K562 (cell line): ENCODE measurements around the gene SFN. TPM values are rescaled to one million over a fixed set of nuclear protein-coding genes. Genes with fewer than 3 reads are reported as not detected.

Experiments used
- CEBPB ChIP-seq: fragments of 450-650 bp; IDR thresholded peaks from 2 replicates; pipeline ENCODE4 v1.6.1; 2016; ENCODE audit warnings: missing genetic modification characterization, missing compliant biosample characterization
- ELF2 ChIP-seq: fragments of 250-450 bp; sonication (Bioruptor Pico); IDR thresholded peaks from 2 replicates; pipeline ENCODE4 v1.5.0; 2021; ENCODE audit warnings: mild to moderate bottlenecking
- KLF16 ChIP-seq: IDR thresholded peaks from 2 replicates; pipeline ENCODE4 v1.6.1; 2016; ENCODE audit warnings: antibody characterized with exemption
- POLR2AphosphoS5 ChIP-seq: IDR thresholded peaks from 2 replicates; pipeline ENCODE4 v1.6.1; 2011; ENCODE audit warnings: mild to moderate bottlenecking, low read depth, low read length, moderate library complexity; ENCODE audit not compliant: control insufficient read depth, insufficient read depth
- RAD51 ChIP-seq: fragments of 450-650 bp; IDR thresholded peaks from 2 replicates; pipeline ENCODE4 v1.7.1; 2016; ENCODE audit warnings: low read depth, mild to moderate bottlenecking, borderline replicate concordance
- RBM22 ChIP-seq: fragments of 200-400 bp; formaldehyde crosslinking; IDR thresholded peaks from 2 replicates; pipeline ENCODE4 v1.6.1; 2018; ENCODE audit warnings: low read length, low read depth; ENCODE audit not compliant: poor library complexity, severe bottlenecking
- SLC30A9 ChIP-seq: fragments of 250-450 bp; sonication (Bioruptor Pico); IDR thresholded peaks from 2 replicates; pipeline ENCODE4 v1.8.0; 2022; ENCODE audit warnings: mild to moderate bottlenecking, moderate library complexity
- YBX1 ChIP-seq: fragments of 450-650 bp; IDR thresholded peaks from 2 replicates; pipeline ENCODE4 v1.7.1; 2016; ENCODE audit warnings: mild to moderate bottlenecking
- ZNF224 ChIP-seq: sonication (generic); formaldehyde crosslinking; IDR thresholded peaks from 2 replicates; pipeline ENCODE4 v1.8.0; 2022; ENCODE audit warnings: mild to moderate bottlenecking, missing genetic modification reagents
- ZNF232 ChIP-seq: sonication (generic); formaldehyde crosslinking; IDR thresholded peaks from 2 replicates; pipeline ENCODE4 v1.8.0; 2022; ENCODE audit warnings: mild to moderate bottlenecking, missing genetic modification reagents
- ZNF24 ChIP-seq: fragments of 450-650 bp; IDR thresholded peaks from 2 replicates; pipeline ENCODE4 v1.6.1; 2016
- ZNF253 ChIP-seq: fragments of 250-450 bp; sonication (Bioruptor Pico); conservative IDR thresholded peaks from 2 replicates; pipeline ENCODE4 v1.6.1; 2021; ENCODE audit warnings: mild to moderate bottlenecking
- polyA plus RNA-seq, 8 experiments: library from polyadenylated mRNA; depleted of rRNA in 4 of 8; stranded (reverse) in 5 of 8; unstranded in 3 of 8; fragments of >200 nt; fragmentation: Nextera tagmentation in 2 of 8; fragmentation: Illumina TruSeq in 1 of 8; extraction: Ambion mirVana in 2 of 8; extraction: Trizol in 1 of 8; gene quantifications; 2 replicates each; pipeline versions ENCODE4 v1.2.1 to v1.2.3, GENCODE V29; 2011 to 2014; ENCODE audit warnings: inconsistent platforms in 1 of 8, missing spikeins in 1 of 8
- total RNA-seq, 7 experiments: library from RNA; depleted of rRNA in 6 of 7; stranded (reverse); fragments of >200 nt in 6 of 7; fragmentation: Illumina TruSeq in 2 of 7; extraction: Trizol in 2 of 7; gene quantifications; 2 replicates each; pipeline versions ENCODE4 v1.2.1 to v1.2.3, GENCODE V29; 2011 to 2021; ENCODE audit warnings: low replicate concordance in 1 of 7
- TF ChIP-seq, protein P1 (sequence below), 2 experiments: fragments of 450-650 bp; IDR thresholded peaks; 2 replicates each; pipeline ENCODE4 v1.6.1; 2016
- TF ChIP-seq, protein P2 (sequence below): sonication (generic); formaldehyde crosslinking; IDR thresholded peaks from 2 replicates; pipeline ENCODE4 v1.8.0; 2022; ENCODE audit warnings: mild to moderate bottlenecking, missing genetic modification reagents
- TF ChIP-seq, protein P3 (sequence below): IDR thresholded peaks from 2 replicates; pipeline ENCODE4 v1.6.1; 2012; ENCODE audit warnings: low read depth, low read length, improper control_type of control experiment, borderline replicate concordance
- TF ChIP-seq, protein P4 (sequence below): fragments of 450-650 bp; formaldehyde crosslinking; conservative IDR thresholded peaks from 2 replicates; pipeline ENCODE4 v1.4.0; 2022; ENCODE audit warnings: mild to moderate bottlenecking, missing genetic modification characterization
- TF ChIP-seq, protein P5 (sequence below): IDR thresholded peaks from 2 replicates; pipeline ENCODE4 v1.6.1; 2011; ENCODE audit warnings: borderline replicate concordance, low read depth, mild to moderate bottlenecking, moderate library complexity, low read length; ENCODE audit not compliant: insufficient read depth, poor library complexity, severe bottlenecking
- TF ChIP-seq, protein P6 (sequence below), 3 experiments: fragments of 200-800 bp in 1 of 3; sonication (Bioruptor generic) in 1 of 3; sonication (generic) in 1 of 3; formaldehyde crosslinking in 1 of 3; IDR thresholded peaks; 2 replicates each; pipeline versions ENCODE4 v1.6.1 to v1.8.0; 2016 to 2022; ENCODE audit warnings: mild to moderate bottlenecking in 2 of 3, missing compliant biosample characterization in 2 of 3, missing genetic modification characterization in 2 of 3, missing genetic modification reagents in 1 of 3

Gene SFN
- total and polyA plus RNA-seq, 9 of the 15 experiments (the other 6 are each of a cell fraction or from before 2014, with no cell fraction given), result 0.10 to 3.8 (median 2.0) TPM

DNA sequence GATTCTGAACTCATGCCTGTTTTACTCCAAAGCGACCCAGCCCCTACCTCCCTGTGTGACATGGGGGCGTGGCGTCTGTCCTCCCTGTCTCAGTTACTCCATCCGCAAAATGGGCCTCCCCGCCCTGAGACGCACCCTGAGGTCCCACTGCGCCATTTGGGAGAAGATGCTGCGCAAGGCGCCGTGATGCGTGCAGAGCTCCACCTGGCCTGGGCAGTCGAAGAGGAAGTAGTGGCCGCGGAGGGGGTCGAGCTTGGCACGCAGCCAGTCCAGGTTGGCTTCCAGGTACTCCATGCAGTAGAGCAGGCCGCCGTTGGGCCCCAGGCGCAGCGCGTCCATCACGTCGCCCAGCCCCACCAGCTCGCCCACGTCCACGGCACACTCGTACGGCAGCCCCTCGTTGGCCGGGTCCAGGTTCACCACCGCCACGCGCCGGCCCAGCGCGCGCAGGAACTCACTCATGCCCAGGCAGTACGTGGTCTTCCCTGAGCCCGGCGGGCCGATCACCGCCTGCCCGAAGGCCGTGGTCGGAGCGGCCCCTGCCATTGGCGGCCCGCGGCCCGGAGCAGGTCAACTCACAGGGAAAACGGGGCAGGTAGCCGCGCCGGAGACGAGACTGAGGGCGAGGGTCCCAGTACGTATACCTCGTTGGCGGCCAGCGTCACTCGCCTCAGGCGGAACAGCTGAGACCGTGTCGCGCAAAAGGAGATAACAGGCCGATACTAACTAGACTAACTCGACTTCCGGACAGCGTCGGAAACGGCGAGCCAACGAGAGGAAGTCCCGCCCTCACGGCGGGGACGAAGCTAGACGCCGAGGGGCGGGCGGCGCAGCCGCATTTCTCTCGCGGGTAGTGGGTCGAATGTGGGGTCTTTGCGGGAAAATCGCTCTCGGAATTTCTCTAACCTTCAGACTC lies 26.9 kb downstream of the SFN start, which contains the start of gene GPN2 (continued):
- TF ChIP-seq, protein P1, sequence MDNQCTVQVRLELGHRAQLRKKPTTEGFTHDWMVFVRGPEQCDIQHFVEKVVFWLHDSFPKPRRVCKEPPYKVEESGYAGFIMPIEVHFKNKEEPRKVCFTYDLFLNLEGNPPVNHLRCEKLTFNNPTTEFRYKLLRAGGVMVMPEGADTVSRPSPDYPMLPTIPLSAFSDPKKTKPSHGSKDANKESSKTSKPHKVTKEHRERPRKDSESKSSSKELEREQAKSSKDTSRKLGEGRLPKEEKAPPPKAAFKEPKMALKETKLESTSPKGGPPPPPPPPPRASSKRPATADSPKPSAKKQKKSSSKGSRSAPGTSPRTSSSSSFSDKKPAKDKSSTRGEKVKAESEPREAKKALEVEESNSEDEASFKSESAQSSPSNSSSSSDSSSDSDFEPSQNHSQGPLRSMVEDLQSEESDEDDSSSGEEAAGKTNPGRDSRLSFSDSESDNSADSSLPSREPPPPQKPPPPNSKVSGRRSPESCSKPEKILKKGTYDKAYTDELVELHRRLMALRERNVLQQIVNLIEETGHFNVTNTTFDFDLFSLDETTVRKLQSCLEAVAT (IDR thresholded peaks at IDR 0.05), result no peak; a peak in 1 of 4 replicates
- TF ChIP-seq, protein P2, sequence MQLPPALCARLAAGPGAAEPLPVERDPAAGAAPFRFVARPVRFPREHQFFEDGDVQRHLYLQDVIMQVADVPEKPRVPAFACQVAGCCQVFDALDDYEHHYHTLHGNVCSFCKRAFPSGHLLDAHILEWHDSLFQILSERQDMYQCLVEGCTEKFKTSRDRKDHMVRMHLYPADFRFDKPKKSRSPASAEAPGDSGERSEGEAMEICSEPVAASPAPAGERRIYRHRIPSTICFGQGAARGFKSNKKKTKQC, result peak; percentile 74
- TF ChIP-seq YBX1 (no peak), CEBPB (no peak), RAD51 (no peak), POLR2AphosphoS5 (peak; percentile 93), ZNF24 (no peak), ELF2 (CRISPR knock-in tag) (peak; percentile 81; the same call in 1 of the 2 replicates), RBM22 (peak; percentile 90), ZNF232 (peak; percentile 83; the same call in 1 of the 2 replicates), SLC30A9 (no peak), KLF16 (no peak), ZNF224 (CRISPR knock-in tag) (0 out of 2 replicates have a peak, but pooled peaks have one; percentile 83), ZNF253 (CRISPR knock-in tag) (no peak)
- TF ChIP-seq, protein P3, sequence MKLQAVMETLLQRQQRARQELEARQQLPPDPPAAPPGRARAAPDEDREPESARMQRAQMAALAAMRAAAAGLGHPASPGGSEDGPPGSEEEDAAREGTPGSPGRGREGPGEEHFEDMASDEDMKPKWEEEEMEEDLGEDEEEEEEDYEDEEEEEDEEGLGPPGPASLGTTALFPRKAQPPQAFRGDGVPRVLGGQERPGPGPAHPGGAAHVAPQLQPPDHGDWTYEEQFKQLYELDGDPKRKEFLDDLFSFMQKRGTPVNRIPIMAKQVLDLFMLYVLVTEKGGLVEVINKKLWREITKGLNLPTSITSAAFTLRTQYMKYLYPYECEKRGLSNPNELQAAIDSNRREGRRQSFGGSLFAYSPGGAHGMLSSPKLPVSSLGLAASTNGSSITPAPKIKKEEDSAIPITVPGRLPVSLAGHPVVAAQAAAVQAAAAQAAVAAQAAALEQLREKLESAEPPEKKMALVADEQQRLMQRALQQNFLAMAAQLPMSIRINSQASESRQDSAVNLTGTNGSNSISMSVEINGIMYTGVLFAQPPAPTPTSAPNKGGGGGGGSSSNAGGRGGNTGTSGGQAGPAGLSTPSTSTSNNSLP, result no peak
- TF ChIP-seq, protein P4, sequence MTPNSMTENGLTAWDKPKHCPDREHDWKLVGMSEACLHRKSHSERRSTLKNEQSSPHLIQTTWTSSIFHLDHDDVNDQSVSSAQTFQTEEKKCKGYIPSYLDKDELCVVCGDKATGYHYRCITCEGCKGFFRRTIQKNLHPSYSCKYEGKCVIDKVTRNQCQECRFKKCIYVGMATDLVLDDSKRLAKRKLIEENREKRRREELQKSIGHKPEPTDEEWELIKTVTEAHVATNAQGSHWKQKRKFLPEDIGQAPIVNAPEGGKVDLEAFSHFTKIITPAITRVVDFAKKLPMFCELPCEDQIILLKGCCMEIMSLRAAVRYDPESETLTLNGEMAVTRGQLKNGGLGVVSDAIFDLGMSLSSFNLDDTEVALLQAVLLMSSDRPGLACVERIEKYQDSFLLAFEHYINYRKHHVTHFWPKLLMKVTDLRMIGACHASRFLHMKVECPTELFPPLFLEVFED (CRISPR knock-in tag), result 0 out of 2 replicates have a peak, but pooled peaks have one; percentile 2
- TF ChIP-seq, protein P5, sequence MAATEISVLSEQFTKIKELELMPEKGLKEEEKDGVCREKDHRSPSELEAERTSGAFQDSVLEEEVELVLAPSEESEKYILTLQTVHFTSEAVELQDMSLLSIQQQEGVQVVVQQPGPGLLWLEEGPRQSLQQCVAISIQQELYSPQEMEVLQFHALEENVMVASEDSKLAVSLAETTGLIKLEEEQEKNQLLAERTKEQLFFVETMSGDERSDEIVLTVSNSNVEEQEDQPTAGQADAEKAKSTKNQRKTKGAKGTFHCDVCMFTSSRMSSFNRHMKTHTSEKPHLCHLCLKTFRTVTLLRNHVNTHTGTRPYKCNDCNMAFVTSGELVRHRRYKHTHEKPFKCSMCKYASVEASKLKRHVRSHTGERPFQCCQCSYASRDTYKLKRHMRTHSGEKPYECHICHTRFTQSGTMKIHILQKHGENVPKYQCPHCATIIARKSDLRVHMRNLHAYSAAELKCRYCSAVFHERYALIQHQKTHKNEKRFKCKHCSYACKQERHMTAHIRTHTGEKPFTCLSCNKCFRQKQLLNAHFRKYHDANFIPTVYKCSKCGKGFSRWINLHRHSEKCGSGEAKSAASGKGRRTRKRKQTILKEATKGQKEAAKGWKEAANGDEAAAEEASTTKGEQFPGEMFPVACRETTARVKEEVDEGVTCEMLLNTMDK, result no peak
- TF ChIP-seq, protein P6, sequence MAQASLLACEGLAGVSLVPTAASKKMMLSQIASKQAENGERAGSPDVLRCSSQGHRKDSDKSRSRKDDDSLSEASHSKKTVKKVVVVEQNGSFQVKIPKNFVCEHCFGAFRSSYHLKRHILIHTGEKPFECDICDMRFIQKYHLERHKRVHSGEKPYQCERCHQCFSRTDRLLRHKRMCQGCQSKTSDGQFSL (CRISPR knock-in tag; IDR thresholded peaks at IDR 0.05), result no peak; the same call in 1 of the 2 replicates
- TF ChIP-seq, protein P6 (tag; IDR thresholded peaks at IDR 0.05), result no peak
